Measurements from ENCODE around the gene RAI14. TPM values are rescaled to one million over a fixed set of nuclear protein-coding genes. Genes with fewer than 3 reads are reported as not detected.

RAI14 gene
- total RNA-seq, 1 donor from 2014 or later, result 307 TPM

DNA sequence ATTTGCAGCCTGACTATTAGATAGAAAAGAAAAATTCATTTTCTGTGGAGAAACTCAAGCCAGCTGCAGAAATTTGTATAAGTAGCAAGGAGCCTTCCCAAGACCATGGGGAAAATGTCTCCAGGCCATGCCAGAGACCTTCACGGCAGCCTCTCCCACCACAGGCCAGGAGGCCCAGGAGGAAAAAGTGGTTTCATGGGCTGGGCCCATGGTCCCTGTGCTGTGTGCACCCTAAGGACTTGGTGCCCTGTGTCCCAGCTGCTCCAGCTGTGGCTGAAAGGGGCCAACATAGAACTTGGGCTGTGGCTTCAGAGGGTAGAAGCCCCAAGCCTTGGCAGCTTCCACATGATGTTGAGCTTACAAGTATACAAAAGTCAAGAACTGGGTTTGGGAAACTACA, 109.5 kb downstream of the RAI14 start:
- Histone ChIP-seq H3K4me3 (ENCODE audit: insufficient read depth, low read depth, low read length) (no peak overlapping the region), H2AFZ (ENCODE audit: low read depth, low read length) (no peak overlapping the region), H3K27ac (ENCODE audit: low read depth, low read length) (no peak overlapping the region), H3K4me2 (ENCODE audit: low read length) (no peak overlapping the region), H3K27me3 (ENCODE audit: insufficient read depth, low read length) (no peaks in the 10 kb centered on the region), H3K79me2 (ENCODE audit: insufficient read depth, low read length) (peaks cover 96% of the 10 kb centered on the region), H3K9ac (ENCODE audit: low read length) (no peak overlapping the region), H4K20me1 (ENCODE audit: insufficient read depth, low read length) (peaks cover 62% of the 10 kb centered on the region), H3K9me3 (ENCODE audit: insufficient read depth, low read depth, low read length) (no peaks in the 10 kb centered on the region), H3K4me1 (ENCODE audit: insufficient read depth, low read length) (peaks cover 9% of the 10 kb centered on the region), H3K36me3 (ENCODE audit: insufficient read depth, low read length) (peaks cover 38% of the 10 kb centered on the region)
- Mint-ChIP-seq H3K4me1 (ENCODE audit: low read depth, unreplicated experiment) (peaks cover 8% of the 10 kb centered on the region), H3K9me3 (ENCODE audit: unreplicated experiment) (peaks cover 3% of the 10 kb centered on the region), H3K27ac (ENCODE audit: unreplicated experiment) (no peak overlapping the region), H3K27me3 (ENCODE audit: low read depth, unreplicated experiment) (no peaks in the 10 kb centered on the region), H3K36me3 (ENCODE audit: low read depth, unreplicated experiment) (peaks cover 63% of the 10 kb centered on the region), H3K4me3 (ENCODE audit: unreplicated experiment) (no peak overlapping the region)
- TF ChIP-seq, protein P1, sequence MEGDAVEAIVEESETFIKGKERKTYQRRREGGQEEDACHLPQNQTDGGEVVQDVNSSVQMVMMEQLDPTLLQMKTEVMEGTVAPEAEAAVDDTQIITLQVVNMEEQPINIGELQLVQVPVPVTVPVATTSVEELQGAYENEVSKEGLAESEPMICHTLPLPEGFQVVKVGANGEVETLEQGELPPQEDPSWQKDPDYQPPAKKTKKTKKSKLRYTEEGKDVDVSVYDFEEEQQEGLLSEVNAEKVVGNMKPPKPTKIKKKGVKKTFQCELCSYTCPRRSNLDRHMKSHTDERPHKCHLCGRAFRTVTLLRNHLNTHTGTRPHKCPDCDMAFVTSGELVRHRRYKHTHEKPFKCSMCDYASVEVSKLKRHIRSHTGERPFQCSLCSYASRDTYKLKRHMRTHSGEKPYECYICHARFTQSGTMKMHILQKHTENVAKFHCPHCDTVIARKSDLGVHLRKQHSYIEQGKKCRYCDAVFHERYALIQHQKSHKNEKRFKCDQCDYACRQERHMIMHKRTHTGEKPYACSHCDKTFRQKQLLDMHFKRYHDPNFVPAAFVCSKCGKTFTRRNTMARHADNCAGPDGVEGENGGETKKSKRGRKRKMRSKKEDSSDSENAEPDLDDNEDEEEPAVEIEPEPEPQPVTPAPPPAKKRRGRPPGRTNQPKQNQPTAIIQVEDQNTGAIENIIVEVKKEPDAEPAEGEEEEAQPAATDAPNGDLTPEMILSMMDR (IDR thresholded peaks at IDR 0.05; ENCODE audit: insufficient read depth, low read depth, low read length), result no peak
- no peak for TF ChIP-seq EZH2 (IDR thresholded peaks at IDR 0.05; ENCODE audit: insufficient read depth, low read length)
- FAIRE-seq (no peak), DNase-seq (ENCODE audit: low read depth) (no peak)

DNA sequence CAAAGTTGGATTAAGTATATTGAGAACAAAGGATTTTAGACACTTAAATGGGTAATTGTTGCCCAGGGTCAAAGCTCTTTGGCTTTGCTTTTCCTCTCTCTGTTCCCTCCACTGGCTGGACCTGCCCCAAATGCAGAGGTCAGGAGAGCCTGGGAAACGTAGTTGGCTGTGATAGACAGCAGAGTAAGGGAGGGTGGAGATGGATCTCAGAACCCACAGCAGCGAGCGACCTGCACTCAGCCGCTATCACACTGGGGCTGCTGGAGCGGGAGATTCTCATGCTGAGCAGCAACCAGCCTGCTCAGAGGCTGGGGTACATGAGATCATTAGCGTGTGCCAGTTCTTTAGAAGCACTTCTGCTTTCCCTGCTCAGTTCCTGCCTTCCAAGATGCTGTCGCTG, 111.1 kb downstream of the RAI14 start:
- Histone ChIP-seq H3K36me3 (ENCODE audit: insufficient read depth, low read length) (peaks cover 33% of the 10 kb centered on the region), H3K9me3 (ENCODE audit: insufficient read depth, low read depth, low read length) (no peaks in the 10 kb centered on the region), H3K27ac (ENCODE audit: low read depth, low read length) (no peak overlapping the region), H2AFZ (ENCODE audit: low read depth, low read length) (no peak overlapping the region), H3K79me2 (ENCODE audit: insufficient read depth, low read length) (peaks cover 96% of the 10 kb centered on the region), H3K9ac (ENCODE audit: low read length) (no peak overlapping the region), H4K20me1 (ENCODE audit: insufficient read depth, low read length) (peaks cover 63% of the 10 kb centered on the region), H3K4me2 (ENCODE audit: low read length) (no peak overlapping the region), H3K27me3 (ENCODE audit: insufficient read depth, low read length) (no peaks in the 10 kb centered on the region), H3K4me1 (ENCODE audit: insufficient read depth, low read length) (peaks cover 4% of the 10 kb centered on the region), H3K4me3 (ENCODE audit: insufficient read depth, low read depth, low read length) (no peak overlapping the region)
- H3K4me1 Mint-ChIP-seq (ENCODE audit: low read depth, unreplicated experiment), result peaks cover 8% of the 10 kb centered on the region
- no peak overlapping the region for H3K4me3 Mint-ChIP-seq (ENCODE audit: unreplicated experiment)
- H3K9me3 Mint-ChIP-seq (ENCODE audit: unreplicated experiment), result peaks cover 3% of the 10 kb centered on the region
- no peaks in the 10 kb centered on the region for H3K27me3 Mint-ChIP-seq (ENCODE audit: low read depth, unreplicated experiment)
- DNase-seq (ENCODE audit: low read depth), result no peak
- no peak for TF ChIP-seq EZH2 (IDR thresholded peaks at IDR 0.05; ENCODE audit: insufficient read depth, low read length)
- TF ChIP-seq, protein P1 (IDR thresholded peaks at IDR 0.05; ENCODE audit: insufficient read depth, low read depth, low read length), result no peak
- H3K27ac Mint-ChIP-seq (ENCODE audit: unreplicated experiment), result no peak overlapping the region
- peaks cover 55% of the 10 kb centered on the region for H3K36me3 Mint-ChIP-seq (ENCODE audit: low read depth, unreplicated experiment)
- no peak for FAIRE-seq

DNA sequence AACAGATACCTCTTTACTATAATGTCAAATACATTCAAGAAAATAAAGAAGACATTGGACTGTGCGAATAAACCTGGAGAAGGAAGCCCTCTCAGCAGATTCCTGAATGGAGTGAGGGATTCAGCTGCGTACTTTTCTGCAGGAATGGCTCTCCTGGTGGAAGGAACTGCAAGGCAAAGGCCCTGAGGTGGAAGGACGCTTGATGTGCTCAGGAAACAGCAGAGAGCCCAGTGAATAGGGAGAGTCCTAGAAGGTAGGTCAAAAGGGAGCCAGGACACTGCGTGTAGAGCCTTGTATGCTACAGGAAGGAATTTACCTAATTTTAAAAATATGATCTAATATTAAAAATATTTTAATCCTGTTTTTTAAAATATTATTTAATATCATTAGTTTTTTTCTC, 114.4 kb downstream of the RAI14 start:
- Histone ChIP-seq H3K27me3 (ENCODE audit: insufficient read depth, low read length) (no peaks in the 10 kb centered on the region), H3K4me3 (ENCODE audit: insufficient read depth, low read depth, low read length) (no peak overlapping the region), H3K9ac (ENCODE audit: low read length) (no peak overlapping the region), H3K9me3 (ENCODE audit: insufficient read depth, low read depth, low read length) (no peaks in the 10 kb centered on the region), H3K79me2 (ENCODE audit: insufficient read depth, low read length) (peaks cover 81% of the 10 kb centered on the region), H3K4me1 (ENCODE audit: insufficient read depth, low read length) (no peaks in the 10 kb centered on the region), H3K36me3 (ENCODE audit: insufficient read depth, low read length) (peaks cover 21% of the 10 kb centered on the region), H3K4me2 (ENCODE audit: low read length) (no peak overlapping the region), H3K27ac (ENCODE audit: low read depth, low read length) (no peak overlapping the region), H2AFZ (ENCODE audit: low read depth, low read length) (no peak overlapping the region), H4K20me1 (ENCODE audit: insufficient read depth, low read length) (peaks cover 63% of the 10 kb centered on the region)
- Mint-ChIP-seq H3K4me3 (ENCODE audit: unreplicated experiment) (no peak overlapping the region), H3K4me1 (ENCODE audit: low read depth, unreplicated experiment) (no peaks in the 10 kb centered on the region), H3K9me3 (ENCODE audit: unreplicated experiment) (peaks cover 11% of the 10 kb centered on the region), H3K36me3 (ENCODE audit: low read depth, unreplicated experiment) (peaks cover 48% of the 10 kb centered on the region), H3K27ac (ENCODE audit: unreplicated experiment) (no peak overlapping the region), H3K27me3 (ENCODE audit: low read depth, unreplicated experiment) (no peaks in the 10 kb centered on the region)
- FAIRE-seq (no peak), DNase-seq (ENCODE audit: low read depth) (no peak)
- TF ChIP-seq, protein P1 (IDR thresholded peaks at IDR 0.05; ENCODE audit: insufficient read depth, low read depth, low read length), result no peak
- TF ChIP-seq EZH2 (IDR thresholded peaks at IDR 0.05; ENCODE audit: insufficient read depth, low read length), result no peak

Data from astrocyte (in vitro differentiated cells and primary cell).